GM21381 (cell line): ENCODE measurements around the gene SIRPA.

Experiments used
- ATAC-seq: cut with Tn5 transposase; IDR thresholded peaks from one replicate; pipeline ENCODE4 v1.9.1; 2021; ENCODE audit warnings: mild to moderate bottlenecking, moderate library complexity; ENCODE audit not compliant: unreplicated experiment

The SIRPA gene

GRCh38 chr20:1945660-1946059 is 50.5 kb downstream of the SIRPA start:
- ATAC-seq, result no peak

GRCh38 chr20:1946442-1946761 is 51.2 kb downstream of the SIRPA start:
- no peak for ATAC-seq

- no peak for ATAC-seq
Measured at GRCh38 chr20:1946762-1947534, 51.7 kb downstream of the SIRPA start.

GRCh38 chr20:1947535-1947846 is 52.3 kb downstream of the SIRPA start:
- no peak for ATAC-seq

DNA sequence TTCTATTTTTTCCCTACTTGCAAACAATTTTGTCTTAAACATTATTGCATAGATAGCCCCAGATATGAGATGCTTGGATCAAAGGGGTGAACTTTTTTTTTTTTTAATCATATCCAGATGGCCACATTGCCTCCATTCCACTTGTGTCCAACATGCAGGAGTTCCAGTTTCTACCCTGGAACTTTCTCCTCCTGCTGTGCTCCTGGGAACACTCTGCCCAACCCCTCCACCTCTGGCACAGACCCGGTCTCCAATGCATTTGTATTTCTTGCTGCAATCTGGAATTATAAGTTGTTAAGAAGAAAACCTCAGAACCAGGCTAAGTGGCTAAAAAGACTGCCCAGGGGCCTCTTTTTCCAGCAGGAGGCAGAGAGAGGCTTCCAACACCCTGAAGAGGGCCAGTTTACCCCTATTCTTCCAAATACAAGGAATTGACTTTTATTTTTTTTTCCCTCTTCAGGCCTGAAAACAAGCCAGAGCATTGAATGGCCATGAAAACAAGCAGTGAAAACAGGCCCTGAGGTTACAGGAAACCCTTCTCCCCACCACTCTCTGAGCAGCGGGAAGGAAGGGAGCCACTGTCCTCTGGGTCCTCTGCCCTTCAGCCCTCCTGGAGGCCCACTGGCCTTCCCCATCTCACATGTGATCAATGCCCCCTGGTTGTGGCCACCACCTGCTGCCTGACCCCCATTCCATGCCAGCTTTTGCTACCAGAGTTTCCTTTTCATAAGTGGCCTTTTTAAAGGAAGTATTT is 54.3 kb downstream of the SIRPA start:
- no peak for ATAC-seq

- no peak for ATAC-seq
Measured at GRCh38 chr20:1950836-1951235, 55.6 kb downstream of the SIRPA start.

GRCh38 chr20:1951436-1952115 is 56.4 kb downstream of the SIRPA start:
- ATAC-seq, result no peak

DNA sequence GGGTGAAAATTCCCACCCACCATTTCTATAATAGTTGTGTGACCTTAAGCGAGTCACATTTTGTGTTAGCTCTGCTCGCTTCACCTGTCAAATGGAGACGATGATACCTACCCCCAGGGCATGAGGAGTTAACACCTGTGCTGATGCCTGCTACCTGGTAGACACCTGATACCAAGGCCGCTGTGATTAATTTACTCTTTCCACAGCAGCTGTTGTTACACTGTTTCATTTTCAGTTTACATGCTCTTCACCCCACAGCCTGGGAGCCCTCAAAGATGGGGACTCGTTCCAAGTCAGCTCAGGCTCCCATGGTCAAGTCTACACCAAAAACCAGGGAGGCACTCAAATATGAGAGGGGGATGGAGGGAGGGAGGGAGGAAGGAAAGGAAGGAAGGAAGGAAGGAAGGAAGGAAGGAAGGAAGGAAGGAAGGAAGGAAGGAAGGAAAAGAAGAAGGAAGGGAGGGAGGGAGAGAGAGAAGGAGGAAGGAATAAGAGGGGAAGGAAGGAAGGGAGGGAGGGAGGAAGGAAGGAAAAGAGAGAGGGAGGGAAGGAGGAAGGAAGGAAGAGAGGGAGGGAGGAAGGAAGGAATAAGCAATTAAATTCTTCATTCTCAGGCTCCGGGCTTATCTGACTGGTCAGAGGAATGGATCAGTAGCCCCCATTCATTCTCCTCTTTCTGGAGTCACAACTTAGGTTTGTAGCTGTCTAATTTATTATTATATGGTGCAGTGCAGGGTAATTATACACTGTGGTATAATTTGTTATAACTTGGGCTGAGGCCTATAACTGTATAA is 57.7 kb downstream of the SIRPA start:
- peak; percentile 64 for ATAC-seq

DNA sequence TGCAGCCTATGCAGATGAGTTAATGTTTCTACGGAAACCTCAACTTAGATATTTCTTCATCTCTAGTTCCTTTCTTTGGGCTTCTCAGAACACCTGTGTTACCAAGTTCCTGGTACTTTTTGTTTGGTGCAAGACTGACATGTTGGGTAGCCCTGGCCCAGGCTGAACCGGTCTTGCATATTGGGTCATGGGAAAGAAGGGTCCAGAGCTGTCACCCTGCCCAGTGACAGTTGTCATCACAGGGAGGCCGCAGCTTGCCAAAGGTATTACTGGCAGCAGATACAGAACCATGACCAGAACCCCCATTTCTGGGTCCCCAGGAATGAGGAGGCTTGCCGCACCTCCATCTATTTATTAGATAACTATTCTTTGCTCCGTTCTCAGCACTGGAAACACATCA is 58.4 kb downstream of the SIRPA start:
- no peak for ATAC-seq

DNA sequence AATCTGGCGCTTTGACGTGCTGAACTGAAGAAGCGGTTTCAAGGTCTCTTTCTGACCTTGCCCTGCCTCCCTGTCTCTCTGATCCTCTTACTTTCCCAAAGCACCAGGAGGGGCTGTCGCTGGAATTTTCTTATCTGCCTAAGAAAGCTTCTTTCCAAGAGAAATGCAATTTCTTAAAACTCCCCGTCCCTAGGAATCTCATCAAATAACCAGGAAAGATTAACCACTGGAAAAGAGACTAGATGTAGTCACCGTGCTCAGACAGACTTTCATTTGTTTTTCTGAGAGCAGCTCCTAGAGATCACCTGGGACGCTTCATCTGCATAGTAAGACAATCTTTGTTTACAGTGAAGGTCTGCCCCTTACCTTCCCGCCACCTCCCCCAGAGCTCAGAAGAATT is 60.0 kb downstream of the SIRPA start:
- no peak for ATAC-seq

DNA sequence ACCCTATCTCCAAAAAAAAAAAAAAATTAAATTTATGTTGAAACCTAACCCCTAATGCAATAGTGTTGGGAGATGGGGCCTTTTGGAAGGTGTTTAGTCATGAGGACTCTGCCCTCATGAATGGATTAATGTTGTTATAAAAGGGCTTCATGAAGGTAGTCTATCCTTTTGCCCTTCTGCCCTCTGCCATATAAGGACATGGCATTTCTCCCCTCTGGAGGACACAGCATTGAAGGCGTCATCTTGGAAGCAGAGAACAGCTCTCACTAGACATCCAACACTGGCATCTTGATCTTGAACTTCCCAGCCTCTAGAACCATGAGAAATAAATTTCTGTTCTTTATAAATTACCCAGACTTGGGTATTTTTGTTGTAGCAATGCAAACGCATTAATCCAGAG is 63.2 kb downstream of the SIRPA start:
- no peak for ATAC-seq

DNA sequence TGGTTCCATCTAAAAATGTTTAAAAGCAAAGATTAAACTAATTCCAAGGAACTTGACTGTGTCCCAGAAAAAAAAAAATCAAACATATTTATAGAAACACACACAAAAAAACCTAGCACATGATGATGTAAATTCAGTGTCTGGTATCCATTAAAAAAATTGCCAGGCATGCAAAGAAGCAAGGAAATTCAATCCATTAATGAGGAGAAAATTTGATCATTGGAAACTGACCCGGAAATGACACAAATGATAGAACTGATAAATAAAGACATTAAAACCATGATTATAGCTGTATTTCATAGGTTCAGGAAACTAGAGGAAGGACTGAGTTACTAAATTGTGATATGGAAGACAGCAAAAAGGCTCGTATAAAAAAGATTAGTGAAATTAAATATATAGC is 63.9 kb downstream of the SIRPA start:
- no peak for ATAC-seq

- no peak for ATAC-seq
Measured at GRCh38 chr20:1961374-1961773, 66.2 kb downstream of the SIRPA start.

DNA sequence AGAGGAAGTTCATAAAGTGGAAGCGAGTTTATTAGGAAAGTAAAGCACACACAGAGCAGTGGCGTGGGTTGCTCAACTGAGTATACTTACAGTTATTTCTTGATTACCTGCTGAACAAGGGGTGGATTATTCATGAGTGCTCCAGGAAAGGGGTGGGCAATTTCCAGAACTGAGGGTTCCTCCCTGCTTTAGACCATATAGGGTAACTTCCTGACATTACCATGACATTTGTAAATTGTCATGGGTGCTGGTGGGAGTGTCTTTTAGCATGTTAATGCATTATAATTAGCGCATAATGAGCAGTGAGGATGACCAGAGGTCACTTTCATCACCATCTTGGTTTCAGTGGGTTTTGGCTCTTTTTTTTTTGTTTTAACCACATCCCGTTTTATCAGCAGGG is 68.9 kb downstream of the SIRPA start:
- no peak for ATAC-seq

DNA sequence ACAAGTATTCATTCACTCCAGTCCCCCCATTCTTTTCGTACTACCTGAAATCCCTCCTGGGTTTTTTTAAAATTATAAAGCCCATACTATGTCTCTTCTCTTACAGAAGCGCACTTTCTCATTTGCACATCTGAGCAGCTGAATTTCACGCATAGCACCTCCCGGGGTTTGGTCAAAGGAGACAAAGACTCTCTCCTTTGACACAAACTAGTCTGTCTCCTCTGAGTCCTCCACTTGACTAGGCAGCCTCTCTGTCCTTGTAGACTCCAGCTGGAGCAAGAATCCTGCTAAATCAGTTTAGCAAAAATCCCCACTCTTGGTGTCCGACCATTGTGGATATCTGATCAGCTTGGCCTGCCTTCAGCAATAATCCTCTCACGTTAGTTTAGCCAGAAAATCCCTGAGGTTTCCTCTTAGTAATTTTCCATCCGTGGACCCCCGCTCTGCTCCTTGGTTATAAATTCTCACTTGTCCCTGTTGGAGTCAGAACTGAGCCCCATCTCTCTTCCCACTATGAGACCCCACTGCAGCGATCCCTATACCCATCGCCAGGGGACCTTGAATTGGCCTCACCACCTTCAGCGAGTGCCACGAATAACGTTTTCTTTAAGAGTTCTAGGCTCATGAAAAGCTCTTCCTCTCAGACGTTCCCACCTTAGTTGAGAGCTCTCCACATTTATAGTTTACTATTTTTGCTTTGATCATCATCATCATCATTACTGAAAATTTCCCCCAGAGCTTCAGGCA is 69.6 kb downstream of the SIRPA start:
- no peak for ATAC-seq

DNA sequence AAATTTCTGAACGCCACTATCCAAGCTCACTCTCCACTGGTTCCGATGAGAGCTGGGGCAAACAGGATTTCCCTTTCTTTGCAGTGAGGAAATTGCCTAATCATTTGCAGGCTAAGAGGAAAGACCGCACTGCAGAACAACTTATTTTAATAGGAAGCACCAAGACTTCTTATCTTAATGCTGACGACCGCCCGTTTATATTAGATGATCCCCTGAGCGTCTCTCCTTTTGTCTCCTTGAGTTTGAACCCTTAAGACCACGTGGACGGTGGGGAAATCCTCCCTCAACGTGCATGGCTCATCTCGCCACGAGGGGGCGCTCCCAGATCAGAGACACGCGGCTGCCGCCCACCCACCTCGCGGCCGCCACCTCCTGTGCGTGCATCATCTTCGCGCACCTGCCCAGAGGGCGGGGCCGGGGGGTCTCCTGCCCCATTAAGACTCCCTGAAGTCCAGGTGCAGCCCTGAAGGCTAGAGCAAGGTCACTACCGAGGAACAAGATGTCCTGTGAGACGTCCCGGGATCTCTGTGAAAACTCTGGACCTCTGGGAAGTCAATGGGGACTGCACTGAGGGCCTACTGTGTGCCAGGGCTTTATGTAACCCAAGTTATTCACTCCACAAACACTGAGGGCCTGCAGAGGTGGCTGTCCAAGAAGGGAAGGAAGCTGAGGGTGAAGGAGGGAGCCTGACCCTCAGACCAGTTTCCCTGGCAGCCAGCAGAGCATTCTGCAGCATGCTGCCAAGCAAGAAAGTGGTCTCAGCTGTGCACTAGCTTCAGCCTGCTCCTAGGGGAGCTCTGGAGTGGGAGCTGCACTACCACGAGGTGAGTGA is 70.5 kb downstream of the SIRPA start:
- ATAC-seq, result peak; percentile 61

GRCh38 chr20:1968964-1969363 is 73.8 kb downstream of the SIRPA start:
- no peak for ATAC-seq

DNA sequence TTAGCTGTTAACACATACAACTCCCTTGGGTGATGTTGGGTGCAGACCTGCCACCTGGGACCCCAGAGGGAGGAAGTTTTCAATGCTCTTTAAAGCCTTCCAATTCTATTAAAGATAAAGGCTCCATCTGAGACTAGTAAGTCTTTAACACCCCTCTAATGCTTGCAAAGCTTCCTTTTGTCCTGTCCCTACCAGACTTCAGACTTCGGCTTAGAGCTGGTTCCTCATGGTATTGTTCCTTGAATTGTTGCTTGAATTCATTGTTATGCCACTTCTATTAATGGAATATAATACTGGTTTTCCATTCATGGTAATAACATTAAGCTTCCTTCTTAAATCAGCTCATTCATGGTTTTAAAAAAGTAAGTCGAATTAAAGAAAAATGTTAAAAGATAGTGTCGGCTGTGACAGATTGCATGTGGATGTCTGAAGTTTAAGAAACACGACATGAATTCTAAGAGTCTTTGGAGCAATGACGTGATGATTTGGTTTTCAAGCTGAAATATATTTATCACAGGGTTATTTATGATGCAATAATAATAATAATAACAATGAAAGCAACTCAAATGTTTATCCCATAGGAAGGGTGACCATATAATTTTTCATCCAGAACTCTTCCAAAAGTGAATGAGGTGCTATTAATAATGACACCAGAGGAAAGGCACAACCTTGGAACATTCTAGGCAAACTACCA is 76.8 kb downstream of the SIRPA start:
- ATAC-seq, result no peak
